ENCODE results near the gene ABHD11.
A peak's percentile ranks its signal among the peaks of the same experiment; 100 is the strongest.
"Not testable (repeated sequence)": the region's sequence is repeated elsewhere in the genome, so short reads cannot be mapped to it uniquely, and the experiment has no call there.

Gene ABHD11

GRCh38 chr7:73742753-73743641 is 4.4 kb upstream of the ABHD11 start:
- no peak for DNase-seq (ENCODE audit: low read depth)

DNA sequence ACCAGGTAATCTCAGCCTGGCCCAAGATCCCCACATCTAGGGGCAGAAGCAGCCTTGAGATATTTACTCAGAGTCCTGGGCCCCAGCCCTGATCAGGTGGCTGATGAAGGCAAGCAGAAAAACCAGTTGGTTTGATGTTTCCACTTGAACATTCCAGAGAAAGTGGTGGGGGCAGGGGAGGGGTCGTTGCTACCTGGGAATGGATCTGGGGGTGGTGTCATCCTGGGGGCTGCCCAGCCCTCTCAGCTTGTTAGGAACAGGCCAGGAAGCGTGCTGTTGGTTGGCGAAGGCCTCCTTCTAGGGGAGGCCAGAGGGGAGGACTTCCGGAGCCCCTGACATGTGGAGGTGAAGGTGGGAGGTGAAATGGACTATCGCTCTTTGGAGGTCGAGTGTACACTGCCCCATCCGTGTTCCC is 3.7 kb upstream of the ABHD11 start:
- DNase-seq (ENCODE audit: low read depth): no peak

DNA sequence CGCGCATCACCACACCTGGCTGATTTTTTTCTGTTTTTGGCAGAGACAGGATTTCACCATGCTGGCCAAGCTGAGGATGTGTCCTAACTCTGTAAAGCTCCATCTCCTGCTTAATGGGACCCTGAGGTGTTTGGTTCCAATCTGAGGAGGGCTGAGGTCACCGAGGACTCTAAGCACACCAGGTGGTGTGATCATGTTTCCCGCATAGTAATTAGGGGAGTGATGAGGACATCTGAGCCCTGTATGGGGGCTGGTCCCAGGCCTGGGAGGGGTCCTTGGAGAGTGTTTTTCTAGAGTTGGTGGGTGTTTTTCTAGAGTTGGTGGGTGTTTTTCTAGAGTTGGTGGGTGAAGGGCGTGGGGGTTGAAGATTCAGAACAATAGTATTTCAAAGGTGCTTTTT is 3.0 kb upstream of the ABHD11 start:
- no peak for DNase-seq (ENCODE audit: low read depth)

DNA sequence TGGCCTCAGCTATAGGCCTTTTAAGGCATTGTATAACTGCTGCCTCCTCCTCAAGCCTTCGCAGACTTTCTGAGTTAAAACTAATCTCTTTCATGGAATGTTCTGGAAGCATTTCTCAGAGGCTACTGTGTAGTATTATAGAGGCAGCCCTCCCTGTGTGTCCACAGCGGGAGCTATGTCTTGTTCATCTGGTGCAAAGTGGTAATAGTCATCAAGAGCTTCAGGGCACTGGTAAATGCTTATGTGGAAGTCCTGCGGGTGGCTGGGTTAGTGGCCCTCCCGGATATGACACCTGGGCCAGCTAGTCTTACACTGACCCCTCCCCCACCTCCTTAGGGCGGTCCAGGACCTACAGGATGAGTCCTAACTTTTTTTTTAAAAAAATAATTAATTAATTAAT is 2.2 kb upstream of the ABHD11 start:
- DNase-seq (ENCODE audit: low read depth): no peak

- DNase-seq (ENCODE audit: low read depth): no peak
Observed at GRCh38 chr7:73740212-73740611, 1.6 kb upstream of the ABHD11 start.

- no peak for DNase-seq (ENCODE audit: low read depth)
Observed at GRCh38 chr7:73739387-73739767, 775 bp upstream of the ABHD11 start.

DNA sequence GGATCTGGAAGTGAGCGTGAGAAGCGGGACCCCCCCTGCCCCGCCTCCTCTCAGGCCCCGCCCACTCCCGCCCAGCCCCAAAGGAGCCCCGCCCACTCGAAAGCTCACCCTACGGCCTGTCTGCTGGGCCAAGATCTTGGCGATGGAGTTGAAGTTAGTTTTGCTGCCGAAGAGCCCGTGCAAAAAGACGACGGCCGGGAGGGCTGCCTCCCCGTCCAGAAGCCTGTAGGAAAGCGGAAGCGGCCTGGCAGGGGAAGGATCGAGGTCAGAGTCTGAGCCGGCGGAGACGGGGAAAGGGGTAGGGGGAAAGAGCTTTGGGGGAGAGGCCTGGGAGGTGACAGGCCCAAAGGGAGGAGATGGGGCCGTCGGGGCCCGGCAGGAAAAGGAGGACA is 386 bp downstream of the ABHD11 start:
- DNase-seq (ENCODE audit: low read depth): no peak

DNA sequence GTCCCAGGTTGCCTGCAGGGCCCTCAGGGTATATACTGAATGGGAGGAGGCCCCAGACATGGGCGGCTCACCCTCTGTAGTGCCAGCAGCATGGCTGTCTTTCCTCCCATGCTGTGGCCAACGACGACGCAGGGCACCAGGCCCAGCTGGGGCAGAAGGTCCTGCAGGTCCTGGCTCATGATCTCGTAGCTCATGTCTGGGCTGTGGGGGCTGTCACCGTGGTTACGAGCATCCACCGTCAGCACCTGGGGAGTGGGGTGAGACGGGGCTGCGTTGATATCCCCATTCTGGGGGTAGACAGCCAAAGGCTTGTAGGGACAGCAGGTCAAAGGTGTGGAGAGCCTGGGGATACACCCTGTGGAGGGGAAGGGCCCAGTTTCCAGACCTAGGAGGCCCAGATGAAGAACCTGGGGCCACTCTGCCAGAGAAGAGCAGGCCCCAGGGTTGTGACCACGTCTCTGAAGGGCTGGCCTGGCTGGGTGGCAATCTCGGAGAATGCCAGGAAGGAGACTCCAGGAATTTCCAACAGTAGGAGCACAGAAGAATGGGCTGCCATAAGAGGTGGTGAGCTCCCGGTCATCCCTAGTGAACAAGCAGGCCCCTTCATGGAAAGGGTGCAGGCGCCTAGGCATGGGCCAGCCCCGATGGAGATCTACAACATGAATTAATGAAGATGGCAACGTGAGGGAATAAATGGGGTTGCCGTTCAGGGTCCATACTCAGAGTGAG is 947 bp downstream of the ABHD11 start:
- no peak for DNase-seq (ENCODE audit: low read depth)

- no peak for DNase-seq (ENCODE audit: low read depth)
Observed at GRCh38 chr7:73736885-73737284, 1.7 kb downstream of the ABHD11 start.

GRCh38 chr7:73735528-73735905 is 3.1 kb downstream of the ABHD11 start:
- no peak for DNase-seq (ENCODE audit: low read depth)

GRCh38 chr7:73734619-73735527 is 3.7 kb downstream of the ABHD11 start:
- peak; percentile 68 for DNase-seq (ENCODE audit: low read depth)

GRCh38 chr7:73732397-73732796 is 6.2 kb downstream of the ABHD11 start:
- no peak for DNase-seq (ENCODE audit: low read depth)

- DNase-seq (ENCODE audit: low read depth): no peak
Observed at GRCh38 chr7:73730485-73730884, 8.1 kb downstream of the ABHD11 start.

DNA sequence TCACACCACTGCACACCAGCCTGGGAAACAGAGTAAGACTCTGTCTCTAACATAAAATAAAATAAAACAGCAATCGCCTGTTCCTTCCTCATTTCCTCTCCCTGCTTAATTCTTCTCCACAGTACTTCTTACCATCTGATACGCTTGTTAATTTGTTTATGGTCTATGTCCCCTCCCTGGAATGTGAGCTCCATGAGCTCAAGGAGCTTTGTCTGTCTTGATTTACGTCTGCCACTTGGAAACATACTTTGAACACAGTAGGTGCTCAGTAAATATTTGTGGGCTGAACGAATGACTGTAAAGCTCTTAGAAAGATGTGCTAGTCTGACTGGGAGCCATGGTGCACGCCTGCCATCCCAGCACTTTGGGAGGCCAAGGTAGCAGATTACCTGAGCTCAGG is 10.1 kb downstream of the ABHD11 start:
- no peak for DNase-seq (ENCODE audit: low read depth)

DNA sequence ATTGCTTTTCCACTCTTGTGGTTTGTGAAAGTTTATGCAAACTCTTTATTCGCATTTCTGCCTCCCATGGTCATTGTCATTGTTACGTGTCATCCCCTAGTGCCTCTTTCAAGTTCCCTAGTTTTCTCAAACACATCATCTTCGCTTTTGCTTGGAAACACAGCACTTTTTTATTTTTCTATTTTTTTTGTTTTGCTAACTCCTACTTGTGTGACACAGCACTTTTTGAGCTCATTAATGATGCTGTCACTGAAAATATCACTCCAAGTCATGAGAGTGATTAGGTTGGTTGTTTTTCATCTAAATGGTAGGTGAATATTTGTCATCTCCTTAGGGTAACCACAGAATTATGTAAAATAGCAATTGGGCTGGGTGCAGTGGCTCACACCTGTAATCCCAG is 10.7 kb downstream of the ABHD11 start:
- no peak for DNase-seq (ENCODE audit: low read depth)

DNA sequence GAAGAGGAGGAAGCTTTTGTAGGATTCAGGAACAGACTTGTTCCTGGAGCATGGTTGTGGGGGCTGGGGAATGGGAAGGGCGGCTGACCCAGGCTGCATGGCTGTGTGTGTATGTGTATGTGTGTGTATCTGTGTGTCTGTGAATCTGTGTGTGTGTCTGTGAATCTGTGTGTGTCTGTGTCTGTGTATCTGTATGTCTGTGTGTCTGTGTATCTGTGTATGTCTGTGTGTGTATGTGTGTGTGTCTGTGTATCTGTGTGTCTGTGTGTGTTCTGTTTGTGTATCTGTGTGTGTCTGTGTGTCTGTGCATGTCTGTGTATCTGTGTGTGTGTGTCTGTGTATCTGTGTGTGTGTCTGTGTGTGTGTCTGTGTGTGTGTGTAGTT is 12.5 kb downstream of the ABHD11 start:
- DNase-seq (ENCODE audit: low read depth): no peak

DNA sequence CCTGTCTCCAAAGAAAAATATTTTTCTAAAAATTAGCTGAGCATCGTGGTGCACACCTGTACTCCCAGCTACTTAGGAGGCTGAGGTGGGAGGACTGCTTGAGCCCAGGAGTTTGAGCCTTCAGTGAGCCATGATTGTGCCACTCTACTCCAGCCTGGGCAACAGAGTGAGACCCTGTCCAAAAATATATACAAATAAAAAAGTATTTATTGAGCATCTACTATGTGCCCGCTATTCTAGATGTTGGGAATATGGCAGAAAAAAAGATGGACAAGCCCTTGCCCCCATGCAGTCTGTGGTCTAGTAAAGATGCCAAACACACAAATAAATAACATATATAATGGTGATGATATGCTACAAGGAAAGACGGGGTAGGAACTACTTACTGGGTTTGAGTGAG is 14.8 kb downstream of the ABHD11 start:
- DNase-seq (ENCODE audit: low read depth): no peak

DNA sequence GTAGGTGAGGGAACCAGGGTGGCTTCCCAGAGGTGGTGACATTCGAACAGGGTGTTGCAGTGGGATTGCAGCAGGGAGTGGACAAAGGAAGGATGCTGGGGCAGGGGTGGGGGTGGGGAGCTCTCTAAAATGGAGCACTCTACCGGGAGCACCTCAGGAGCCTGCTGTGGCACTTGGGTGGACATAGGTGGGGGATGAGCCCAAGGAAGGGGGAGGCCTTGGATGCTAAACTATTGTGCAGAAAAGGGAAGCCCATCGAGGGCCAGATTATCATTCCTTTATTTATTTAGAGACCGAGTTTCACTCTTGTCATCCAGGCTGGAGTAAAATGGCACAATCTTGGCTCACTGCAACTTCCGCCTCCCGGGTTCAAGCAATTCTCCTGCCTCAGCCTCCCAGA is 15.8 kb downstream of the ABHD11 start:
- no peak for DNase-seq (ENCODE audit: low read depth)

DNA sequence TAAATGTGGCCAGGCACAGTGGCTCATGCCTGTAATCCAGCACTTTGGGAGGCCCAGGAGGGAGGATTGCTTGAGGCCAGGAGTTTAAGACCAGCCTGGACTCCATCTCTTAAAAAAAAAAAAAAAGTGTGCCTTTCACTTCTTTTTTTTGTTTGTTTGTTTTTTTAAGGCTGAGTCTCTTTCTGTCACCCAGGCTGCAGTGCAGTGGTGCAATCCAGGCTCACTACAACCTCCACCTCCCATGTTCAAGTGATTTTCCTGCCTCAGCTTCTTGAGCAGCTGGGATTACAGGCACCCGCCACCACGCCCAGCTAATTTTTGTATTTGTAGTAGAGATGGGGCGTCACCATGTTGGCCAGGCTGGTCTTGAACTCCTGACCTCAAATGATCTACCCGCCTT is 16.4 kb downstream of the ABHD11 start:
- not testable (repeated sequence) for DNase-seq (ENCODE audit: low read depth)

DNA sequence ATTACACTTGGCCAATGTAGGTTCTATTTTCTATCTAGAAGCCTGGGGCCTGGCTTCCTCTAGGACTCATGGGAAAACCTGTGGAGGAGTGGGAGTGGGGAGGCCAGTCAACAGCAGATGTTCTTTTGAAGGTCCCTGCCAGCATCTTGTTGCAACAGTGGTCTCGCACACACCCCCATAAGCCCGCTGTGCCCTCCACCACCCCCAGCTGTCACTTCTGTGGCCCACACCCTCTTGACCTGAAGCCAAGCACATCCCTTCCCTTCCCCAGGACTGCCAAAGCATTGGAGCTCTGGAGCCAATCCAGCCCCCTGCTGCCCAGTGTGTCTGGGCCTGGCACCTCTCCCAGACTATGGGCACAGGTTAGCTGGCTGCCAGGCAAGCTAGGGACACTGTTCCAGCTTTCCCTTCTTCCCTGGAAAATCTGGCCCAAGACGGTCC is 17.2 kb downstream of the ABHD11 start:
- no peak for DNase-seq (ENCODE audit: low read depth)

DNA sequence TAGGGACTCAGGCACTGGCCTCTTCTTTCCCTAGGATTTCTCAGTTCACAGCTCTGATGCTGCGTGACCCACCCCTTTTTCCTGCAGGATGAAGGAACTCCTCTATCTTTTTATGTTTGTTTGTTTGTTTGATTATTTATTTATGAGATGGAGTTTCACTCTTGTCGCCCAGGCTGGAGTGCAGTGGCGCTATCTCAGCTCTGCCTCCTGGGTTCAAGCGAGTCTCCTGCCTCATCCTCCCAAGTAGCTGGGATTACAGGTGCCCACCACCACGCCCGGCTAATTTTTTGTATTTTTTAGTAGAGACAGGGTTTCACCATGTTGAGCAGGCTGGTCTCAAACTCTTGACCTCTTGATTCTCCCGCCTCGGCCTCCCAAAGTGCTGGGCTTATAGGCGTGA is 18.2 kb downstream of the ABHD11 start:
- DNase-seq (ENCODE audit: low read depth): not testable (repeated sequence)

DNA sequence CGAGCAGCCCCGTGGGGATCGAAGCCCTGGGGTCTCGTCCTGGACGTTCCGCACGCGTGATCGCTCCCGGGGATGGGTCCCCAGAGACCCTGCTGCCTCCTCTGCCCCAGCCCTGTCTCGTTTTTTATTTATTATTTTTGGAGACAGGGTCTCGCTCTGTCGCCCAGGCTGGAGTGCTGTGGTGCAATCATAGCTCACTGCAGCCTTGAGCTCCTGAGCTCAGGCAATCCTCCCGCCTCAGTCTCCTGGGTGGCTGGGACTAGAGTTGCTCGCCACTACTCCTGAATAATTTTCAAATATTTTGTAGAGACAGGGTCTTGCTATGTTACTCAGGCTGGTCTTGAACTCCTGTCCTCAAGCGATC is 18.8 kb downstream of the ABHD11 start:
- no peak for DNase-seq (ENCODE audit: low read depth)

All from stimulated activated CD8-positive, alpha-beta memory T cell treated with anti-CD3 and anti-CD28 coated beads, Interleukin-12 subunit alpha, Interleukin-12 subunit beta, amount 100 ng/mL, for 1 hour (primary cell).